NCI-H187 (cell line): Measurements from ENCODE around the gene FAM241B.
A peak's percentile ranks its signal among the peaks of the same experiment; 100 is the strongest.

ENCODE experiments used
- DNase-seq, 2 experiments: peaks; one replicate each; lab custom pipeline; 2025; lab: John Stamatoyannopoulos, UW

Gene FAM241B, protein sequence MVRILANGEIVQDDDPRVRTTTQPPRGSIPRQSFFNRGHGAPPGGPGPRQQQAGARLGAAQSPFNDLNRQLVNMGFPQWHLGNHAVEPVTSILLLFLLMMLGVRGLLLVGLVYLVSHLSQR

GRCh38 chr10:69629897-69630650, at the start of gene FAM241B:
TSS of gene FAM241B (plus strand) at chr10:69630247. CDS start at chr10:69631744, 1,497 bp downstream.
- peak in 1 of 2 experiments; percentile 54 for DNase-seq

GRCh38 chr10:69580435-69580834, 49.6 kb upstream of the FAM241B start:
- no peak for DNase-seq

DNA sequence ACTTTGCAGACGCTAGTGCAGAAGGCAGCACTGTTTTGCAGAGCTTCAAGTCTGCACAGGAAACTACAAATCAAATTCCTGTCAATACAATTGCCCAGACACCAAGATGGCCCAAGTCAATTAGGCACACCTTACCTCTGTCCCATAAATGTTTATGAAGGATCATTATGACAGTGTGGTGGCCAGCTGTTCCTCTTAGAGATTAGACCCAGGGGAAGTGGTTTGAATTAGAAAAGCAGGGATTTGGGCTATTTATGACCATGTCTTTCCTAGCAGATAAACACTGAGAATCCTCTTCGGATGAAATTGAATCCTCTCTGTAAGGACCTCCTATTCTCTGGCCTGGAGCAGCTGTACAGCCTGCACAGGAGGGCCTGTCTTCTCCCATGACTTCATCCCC, 46.9 kb upstream of the FAM241B start:
- no peak for DNase-seq

GRCh38 chr10:69584624-69585023, 45.4 kb upstream of the FAM241B start:
- DNase-seq = no peak

DNA sequence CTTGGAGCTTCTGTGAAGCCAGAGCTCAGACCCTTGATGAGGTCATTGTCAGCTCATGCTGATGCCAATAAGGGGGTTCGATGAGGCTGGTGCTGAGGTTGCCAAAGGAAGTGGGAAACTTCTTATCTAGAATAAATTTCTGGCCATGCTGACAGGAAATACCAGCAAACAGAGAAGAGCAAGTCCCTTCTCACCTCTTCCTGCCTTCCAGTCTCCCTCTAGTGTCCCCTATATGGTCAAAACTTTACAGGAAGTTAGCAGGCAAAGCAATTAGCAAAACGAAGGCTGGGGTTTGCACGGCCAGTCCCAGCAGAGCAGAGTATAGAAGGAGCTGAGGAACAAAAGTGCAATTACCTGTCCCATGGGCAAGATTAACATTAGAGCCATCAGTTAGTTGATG, 41.7 kb upstream of the FAM241B start:
- DNase-seq = no peak

DNA sequence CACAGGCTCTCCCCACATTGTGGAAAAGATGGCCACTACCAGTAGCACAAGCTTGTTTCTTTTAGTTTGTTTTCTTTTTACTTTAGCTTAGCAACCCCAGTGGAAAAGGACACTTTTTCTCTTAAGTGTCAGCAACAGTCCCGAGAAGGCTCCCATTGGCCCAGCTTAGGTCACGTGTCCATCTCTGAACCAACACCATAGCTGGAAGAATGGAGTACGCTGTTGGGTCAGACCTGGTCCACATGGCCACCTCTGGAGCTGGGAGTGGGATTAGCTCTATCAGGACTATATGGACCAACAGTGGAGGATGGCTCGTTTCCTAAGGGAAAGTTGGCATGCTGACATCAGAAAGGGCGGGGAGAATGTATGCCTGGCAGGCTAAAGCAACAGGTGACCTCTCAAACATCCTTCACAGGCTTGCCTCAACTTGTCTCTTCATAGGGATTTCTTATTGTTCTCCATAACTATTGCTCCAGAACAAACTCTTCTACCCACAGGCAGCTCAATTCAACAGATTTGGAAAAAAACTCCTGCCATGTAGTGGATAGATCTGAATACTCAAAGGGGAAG, 29.2 kb upstream of the FAM241B start:
- DNase-seq = no peak

DNA sequence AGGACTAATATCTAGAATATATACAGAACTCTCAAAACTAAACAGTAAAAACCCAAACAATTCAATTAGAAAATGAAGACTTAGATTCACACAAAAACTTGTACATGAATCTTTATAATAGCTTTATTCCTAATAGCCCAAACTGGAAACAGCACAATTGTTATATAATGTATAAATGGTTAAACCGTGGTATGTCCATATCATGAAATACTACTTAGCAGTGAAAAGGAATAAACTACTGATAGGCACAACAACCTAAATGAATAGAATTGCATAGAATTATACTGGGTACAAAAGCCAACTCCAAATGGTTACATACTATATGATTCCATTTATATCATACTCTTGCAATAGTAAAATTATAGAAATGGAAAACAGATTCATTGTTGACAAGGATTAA, 21.0 kb upstream of the FAM241B start:
- no peak for DNase-seq

GRCh38 chr10:69612760-69613159, 17.3 kb upstream of the FAM241B start:
- DNase-seq = no peak

DNA sequence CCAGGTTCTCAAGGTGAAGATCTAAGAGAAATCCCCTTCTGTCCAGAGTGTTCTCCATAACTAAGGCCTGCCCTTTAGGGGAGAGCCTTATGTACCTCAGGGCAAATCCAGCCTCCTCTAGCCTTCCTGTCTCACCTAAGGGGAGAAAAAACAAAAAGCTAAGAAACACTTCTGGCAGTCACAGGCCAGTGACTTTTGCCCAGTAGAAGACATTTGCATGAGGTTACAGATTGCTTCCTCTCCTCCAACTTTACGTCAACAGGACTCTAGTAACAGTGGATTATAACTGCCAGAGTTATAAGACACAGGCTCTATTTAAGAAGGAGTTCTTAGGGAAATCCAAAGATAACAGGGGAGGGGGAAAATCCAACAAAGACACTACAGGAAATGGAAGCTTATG, 15.9 kb upstream of the FAM241B start:
- DNase-seq = no peak

GRCh38 chr10:69616358-69616757, 13.7 kb upstream of the FAM241B start:
- DNase-seq = no peak

DNA sequence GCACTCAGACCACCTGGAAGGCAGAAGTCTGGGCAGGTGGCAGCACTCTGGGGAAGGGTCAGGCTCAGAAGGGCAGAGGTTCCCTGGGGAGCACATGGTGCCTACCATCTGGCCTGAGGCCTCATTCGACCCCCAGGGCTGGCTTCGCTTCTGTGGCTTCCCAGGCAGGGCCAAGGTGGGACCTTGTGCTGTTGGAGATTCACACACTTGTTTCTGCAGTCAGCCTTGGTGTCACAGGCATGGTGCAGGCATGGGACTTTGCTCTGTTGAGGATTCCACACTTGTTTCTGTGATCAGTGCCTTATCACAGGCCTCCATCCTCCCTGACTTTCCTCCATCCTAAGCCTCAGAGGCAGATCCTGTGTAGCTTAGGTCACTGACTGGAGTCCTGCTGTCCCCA, 11.3 kb upstream of the FAM241B start:
- DNase-seq = no peak

DNA sequence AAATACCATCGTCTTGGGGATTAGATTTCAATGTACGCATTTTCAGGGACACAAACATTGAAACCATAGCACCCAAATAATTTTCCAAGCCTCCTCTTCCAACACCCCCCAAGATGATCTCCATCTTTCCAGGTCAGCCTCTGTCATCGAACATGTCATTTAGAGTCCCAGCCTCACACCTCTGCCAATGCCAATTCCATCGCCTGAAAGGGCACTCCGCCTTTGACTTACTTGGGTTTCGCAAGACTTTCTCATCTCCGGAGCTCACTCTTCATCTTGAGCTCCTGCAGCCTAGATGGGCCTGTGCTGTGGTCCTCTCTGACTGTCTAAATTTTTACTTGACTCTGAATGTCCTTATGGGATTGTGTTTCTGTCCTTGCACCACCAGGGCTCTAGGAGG, 10.4 kb upstream of the FAM241B start:
- no peak for DNase-seq

- no peak for DNase-seq
Measured at GRCh38 chr10:69620625-69621024, 9.4 kb upstream of the FAM241B start.

DNA sequence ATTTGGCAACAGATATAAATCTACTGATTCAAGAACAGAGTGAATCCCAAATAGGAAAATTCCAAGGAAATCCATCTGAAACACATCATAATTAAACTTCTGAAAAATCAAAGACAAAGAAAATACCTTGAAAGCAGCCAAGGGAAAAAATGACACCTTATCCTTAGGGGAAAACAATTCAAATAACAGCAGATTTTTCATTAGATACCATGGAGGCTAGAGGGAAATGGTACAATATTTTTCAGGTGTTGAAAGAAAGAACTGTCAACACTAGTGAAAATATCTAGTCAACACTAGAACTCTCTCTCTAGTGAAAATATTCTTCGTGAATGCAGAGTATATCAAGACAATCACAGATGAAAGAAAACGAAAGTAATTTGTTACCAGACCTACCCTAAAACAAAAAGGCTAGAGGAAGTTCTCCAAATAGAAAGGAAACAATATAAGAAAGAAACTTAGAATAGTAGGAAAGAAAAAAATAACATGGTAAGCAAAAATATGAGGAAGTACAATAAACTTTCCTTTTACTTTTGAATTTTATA, 5.7 kb upstream of the FAM241B start:
- no peak for DNase-seq

DNA sequence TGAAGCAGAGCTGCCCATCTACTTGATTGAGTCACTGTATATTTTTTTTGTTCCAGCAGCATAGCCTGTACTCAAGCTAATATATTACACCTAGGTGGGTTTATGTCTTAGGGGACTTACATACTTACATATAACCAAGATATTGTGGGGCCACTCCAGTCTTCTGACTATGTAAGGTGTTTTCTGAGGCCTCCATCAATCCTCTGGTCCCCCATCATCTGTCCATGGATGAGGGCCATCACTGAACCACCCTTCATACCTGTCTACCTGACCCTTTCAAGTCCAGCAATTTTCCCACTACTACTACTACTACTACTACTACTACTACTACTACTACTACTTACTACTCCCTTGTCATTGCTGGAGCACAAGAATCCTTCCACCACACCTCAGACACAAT, 3.2 kb upstream of the FAM241B start:
- no peak for DNase-seq

DNA sequence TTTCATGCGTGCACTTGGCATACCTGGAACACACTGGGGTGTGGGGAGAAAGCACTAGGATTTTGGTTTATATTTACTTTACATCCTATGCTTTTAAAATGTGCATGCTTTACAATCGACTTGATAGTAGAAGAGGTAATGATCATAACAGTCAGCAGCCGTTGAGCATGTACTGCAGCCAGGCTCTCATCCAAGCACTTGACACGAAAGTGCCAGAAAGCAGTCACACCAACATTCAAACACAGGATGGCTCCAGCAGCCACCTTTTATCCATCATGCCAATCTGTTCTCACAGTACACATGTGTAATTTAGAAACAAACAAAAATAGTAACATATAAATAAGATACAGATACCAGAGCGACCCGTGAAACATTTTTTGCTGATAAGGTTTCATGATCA, 1.2 kb upstream of the FAM241B start:
- DNase-seq = no peak

DNA sequence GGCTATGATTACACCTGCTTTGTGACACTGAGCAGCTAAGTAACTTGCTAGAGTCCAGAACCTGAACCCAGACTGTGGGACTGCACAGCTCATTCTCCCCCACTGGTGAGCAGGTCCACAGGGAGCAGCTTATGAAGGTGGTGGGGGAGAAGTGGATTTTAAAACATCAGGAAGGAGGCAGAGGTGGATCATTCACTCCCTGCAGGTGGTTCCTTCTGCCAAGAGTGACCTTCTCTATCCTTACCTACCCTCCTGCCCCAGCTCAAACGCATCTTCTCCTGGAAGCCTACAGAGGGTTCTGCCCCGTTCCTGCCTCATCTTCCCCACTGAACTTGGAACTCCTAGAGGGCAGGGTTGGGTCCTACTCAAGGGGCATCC, 539 bp upstream of the FAM241B start:
- DNase-seq = no peak

DNA sequence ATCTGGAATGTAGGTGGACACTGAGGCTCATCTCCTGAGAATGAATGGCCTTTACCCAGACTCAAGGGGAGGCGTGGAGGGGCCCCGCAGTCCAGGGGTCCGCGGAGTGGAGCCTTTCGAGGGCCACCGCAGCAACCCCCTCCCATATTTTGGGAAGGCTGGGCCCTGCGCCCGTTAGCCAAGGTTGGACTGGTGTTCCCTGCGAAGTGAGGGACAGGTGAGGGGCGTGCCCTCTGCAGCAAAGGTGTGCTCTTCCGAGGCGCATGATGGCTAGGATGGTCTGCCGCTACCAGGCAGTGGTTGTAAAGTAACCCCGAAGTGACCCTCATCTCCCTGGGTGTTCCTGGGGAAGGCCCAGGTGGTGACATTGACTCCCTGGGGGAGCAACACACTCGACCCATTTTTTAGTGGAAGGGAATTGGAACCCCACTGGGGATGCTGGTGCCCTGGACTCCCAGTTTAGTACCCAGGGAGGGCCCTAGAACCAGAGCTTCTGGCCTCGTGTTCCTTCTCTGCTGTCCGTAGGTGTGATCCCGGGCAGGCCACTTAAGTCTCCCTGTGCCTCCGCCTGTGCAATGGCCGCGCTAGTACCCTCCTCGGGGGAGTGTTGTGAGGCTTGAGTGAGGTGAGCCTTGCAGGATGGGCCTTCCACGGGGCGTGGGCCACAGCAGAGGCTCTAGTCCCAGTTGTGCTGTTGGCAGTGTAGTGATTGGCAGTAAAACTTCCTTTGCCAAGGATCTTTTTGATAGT, 779 bp downstream of the FAM241B start:
- no peak for DNase-seq

GRCh38 chr10:69631566-69631965, 1.5 kb downstream of the FAM241B start:
- no peak for DNase-seq

GRCh38 chr10:69632516-69633199, 2.6 kb downstream of the FAM241B start:
- no peak for DNase-seq

GRCh38 chr10:69633673-69634635, 3.9 kb downstream of the FAM241B start:
- no peak for DNase-seq
